ENCODE measurements around the gene SLC39A10.

DNA sequence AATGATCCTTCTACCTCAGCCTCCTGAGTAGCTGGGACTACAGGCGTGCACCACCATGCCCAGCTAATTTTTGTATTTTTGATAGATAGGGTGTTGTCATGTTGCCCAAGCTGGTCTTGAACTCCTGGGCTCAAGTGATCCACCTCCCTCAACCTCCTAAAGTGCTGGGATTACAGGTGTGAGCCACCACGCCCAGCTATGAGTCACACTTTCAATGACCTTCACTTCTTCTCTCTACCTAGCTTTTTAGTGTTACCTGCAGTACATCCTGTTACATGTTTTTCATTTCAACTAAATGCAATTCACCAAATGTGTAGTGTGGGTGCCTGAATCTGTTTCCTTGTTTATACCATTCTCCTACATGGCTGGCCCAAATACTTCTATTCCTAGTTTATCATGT, 64.0 kb downstream of the SLC39A10 start:
- TF ChIP-seq CTCF (conservative IDR thresholded peaks at IDR 0.05; ENCODE audit: low read depth, low read length) (no peak), MAZ (IDR thresholded peaks at IDR 0.05; ENCODE audit: borderline replicate concordance, low read depth, low read length) (no peak), POLR2A (IDR thresholded peaks at IDR 0.05; ENCODE audit: low read depth, low read length) (no peak), CHD1 (IDR thresholded peaks at IDR 0.05; ENCODE audit: low read depth, low read length) (no peak)

All from IMR-90 (cell line).